CD4-positive, alpha-beta T cell treated with Interleukin-17A for 1 hour (primary cell): ENCODE results near the gene GJC2.

Source experiments
- DNase-seq: peaks from one replicate; pipeline ENCODE4 v3.0.0-alpha.2; 2020

GJC2 gene

GRCh38 chr1:228114827-228115226 lies 34.9 kb upstream of the GJC2 start:
- DNase-seq, result no peak

DNA sequence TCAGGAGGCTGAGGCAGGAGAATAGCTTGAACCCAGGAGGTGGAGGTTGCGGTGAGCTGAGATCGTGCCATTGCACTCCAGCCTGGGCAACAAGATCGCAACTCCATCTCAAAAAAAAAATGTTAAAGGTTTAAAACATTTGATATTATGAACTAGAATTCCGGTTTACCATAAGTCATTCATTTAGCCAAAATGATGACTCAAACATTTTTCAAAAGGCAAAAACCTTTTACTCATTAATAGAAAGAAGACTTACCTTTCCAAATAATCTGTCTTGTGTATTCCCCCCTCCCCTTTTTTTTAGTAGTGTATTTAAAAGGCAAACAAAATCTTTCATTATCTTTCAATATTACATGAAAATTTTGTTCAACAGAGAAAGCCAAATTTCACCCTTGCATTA lies 32.4 kb upstream of the GJC2 start:
- no peak for DNase-seq

DNA sequence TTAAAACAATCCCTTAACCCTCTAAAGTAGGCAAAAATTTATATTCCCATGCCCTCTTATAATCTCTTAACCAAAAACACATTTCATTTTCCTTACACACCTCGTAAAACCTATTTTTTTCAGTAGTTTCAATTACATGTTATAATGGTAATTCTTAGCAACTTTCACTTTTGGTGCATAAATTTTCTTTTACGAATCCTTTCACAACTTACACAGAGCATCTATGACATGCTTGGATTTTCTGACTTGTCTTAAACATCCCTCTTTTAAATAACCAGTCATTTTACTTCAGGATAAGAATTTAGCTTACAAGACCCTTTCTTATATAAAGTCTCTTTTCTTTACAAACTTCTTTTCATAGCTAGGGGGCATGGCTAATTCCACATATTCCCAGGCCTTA lies 31.7 kb upstream of the GJC2 start:
- DNase-seq, result no peak

DNA sequence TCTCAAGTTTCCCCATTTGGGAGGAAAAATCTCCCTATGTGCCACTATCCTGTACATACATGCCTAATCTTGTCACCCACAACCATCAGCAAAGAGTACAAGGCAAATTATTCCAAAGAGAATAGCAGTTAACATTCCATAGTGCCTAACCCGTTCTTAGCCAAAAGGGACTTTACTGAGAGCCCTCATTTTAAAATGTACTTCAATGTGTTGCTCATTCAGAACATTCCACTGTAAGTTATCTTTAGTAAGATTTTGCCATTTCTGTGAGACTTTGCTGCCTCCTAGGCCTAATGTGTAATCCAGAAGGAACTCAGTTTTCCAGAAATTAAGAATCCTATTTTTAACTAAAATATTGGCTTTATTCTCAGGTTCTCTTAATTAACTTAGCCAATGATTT lies 29.4 kb upstream of the GJC2 start:
- DNase-seq, result no peak

DNA sequence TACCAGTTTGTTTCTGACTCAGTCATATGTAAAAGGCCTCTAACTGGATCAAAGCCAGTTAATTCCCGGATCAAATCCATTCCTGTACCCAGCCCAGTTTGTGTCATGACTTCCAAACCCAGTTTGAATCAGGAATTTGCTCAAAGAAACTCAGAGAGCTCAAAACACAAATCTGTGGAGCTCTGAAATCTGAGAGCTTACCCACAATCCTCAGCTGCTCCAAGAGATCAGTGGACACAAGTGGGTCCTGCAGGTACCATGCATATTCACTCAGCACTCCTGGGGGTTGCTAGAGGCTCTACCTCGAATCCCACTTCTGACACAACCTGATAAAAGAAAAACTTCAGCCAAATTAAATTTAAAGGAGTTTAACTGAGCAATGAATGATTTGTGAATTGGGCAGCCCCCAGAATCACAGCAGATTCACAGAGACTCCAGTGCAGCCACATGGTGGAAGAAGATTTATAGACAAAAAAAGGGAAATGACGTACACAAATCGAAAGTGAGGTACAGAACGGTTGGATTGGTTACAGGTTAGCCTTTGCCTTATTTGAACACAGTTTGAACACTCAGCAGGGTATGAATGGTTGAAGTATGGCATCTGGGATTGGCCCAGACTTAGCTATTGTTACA lies 28.8 kb upstream of the GJC2 start:
- DNase-seq, result no peak

DNA sequence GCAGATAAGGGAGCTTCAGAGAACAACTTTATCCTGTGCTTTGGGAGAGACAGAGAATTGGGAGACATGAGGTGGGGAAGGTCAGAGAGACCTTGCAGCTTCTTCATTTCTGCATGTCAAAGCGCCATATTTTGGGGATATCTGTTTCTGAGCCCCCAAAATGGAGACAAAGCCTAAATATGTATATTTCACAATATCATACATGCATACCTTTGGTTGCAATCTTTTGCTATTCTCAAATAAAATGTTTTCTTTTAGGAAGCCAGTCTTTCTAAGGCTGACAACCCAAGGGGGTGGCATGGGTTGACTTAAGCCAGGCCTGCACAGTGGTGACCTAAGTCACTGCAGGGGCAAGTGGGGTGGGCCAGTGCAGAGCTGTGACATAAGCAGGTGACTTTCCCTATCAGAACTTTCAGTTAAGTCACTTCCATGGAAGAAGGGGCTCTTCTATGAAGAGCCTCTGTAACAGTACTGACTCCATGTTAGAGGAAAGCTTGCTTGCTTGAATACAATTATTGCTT lies 26.7 kb upstream of the GJC2 start:
- no peak for DNase-seq

GRCh38 chr1:228123505-228123904 lies 26.2 kb upstream of the GJC2 start:
- DNase-seq, result no peak

DNA sequence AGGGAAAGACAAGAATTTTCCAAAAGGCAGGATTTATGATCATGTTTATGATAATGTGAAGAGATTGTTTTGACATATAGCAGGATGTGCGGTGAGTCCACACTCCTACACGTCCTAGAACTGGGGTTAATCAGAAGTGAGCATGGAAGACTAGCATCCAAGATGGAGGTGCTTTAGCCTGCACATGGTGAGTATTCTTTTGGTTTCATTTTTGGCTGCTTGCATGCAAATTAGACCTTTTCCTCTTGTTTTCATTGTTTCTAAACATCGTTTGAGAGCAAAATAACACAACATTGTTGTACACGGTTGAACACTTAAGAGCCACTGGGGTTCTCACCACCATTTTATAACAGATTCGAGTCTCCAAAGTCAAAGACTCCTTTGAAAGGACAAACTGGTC lies 24.5 kb upstream of the GJC2 start:
- DNase-seq, result no peak

- no peak for DNase-seq
Observed at GRCh38 chr1:228131766-228132165, 18.0 kb upstream of the GJC2 start.

- DNase-seq, result no peak
Observed at GRCh38 chr1:228134591-228134990, 15.1 kb upstream of the GJC2 start.

- peak; percentile 43 for DNase-seq
Observed at GRCh38 chr1:228136901-228137300, 12.8 kb upstream of the GJC2 start.

DNA sequence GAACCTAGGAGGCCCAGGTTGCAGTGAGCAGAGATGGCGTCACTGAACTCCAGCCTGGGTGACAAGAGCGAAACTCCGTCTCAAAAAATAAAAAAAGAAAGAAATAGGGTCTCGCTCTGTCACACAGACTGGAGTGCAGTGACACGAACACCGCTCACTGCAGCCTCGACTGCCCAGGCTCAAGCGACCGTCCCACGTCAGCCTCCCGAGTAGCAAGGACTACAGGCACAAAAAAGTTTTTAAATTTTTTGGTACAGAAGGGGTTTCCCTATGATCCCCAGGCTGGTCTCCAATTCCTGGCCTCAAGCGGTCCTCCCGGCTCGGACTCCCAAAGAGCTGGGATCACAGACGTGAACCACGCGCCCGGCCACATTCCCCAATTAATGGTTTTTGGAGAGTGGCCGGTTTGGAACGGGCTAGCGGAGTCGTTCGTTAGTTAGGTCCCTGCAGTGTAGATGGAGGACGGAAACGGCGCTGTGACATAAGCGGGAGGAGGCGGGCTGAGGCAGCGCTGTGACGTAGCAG lies 10.3 kb upstream of the GJC2 start:
- DNase-seq, result no peak

DNA sequence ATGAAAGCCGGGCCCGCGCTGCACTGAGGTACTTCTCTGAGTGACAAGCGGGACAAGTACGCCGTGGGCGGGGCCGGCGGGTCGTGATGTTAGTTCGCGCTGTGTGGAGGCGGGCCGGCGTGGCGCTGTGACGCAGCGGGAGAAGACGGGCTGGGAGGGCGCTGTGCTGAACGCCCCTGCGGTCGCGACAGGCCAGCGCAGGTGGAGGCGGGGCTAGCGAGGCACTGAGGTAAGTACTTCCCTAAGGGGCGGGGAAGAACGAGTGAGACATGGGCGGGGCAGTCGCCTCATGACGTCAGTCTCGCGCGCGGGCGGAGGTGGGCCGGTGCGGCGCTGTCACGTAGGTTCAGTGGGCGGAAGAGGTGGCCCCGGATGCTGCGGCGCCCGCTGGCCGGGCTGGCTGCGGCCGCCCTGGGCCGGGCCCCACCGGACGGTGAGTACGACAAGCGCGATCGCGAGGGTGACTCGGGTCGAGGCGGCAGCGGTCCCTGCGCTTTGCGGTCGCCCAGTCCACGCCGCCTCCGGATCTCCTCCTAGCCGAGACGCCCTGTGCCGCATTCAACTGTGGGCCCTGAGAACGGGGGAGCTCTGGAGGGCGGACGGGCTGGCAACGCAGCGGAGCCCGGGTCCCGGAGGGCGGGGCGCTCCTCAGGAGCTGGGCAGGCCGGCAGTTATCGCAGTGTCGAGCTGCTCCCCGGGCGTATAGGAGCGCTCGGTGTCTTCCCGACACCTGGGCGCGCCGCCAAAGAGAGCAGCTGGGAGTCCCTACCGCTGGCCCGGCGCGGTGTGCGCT lies 9.6 kb upstream of the GJC2 start, which contains the start of gene GUK1:
TSS of gene GUK1 (plus strand) at position 349 of the 793 bp plus-strand sequence. CDS start at position 373, 24 bp downstream.
- DNase-seq, result peak; percentile 100

GRCh38 chr1:228140724-228141225 lies 9.0 kb upstream of the GJC2 start:
- no peak for DNase-seq

- DNase-seq, result peak; percentile 53
Observed at GRCh38 chr1:228141226-228142044, 8.3 kb upstream of the GJC2 start.

DNA sequence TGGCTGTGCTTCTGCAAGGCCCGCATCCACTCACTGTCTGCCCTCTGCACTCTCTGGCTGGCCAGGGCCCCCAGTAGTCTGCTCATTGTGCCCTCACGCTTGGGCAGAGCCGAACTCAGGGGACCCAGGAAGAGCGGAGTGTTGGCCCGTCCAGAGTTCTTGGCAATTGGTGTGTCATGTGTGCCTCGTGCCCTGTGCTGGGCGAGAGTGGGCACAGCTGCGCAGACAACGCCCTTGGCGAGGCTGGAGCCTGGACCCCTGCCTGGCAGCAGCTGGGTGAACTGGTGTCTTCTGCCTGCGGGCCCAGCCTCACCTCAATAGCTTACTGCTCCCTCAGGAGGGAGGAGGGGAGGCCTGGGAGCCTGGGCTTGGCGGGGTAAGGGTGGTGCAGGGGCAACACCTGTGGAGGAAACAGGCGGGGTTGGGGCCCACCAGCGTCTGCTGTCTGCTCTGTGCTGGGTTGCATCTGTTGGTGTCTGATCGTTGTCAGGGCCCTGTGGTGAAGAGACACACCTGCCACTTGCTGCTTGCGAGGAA lies 7.5 kb upstream of the GJC2 start:
- DNase-seq, result peak; percentile 27

- no peak for DNase-seq
Observed at GRCh38 chr1:228142701-228143136, 7.0 kb upstream of the GJC2 start.

- DNase-seq, result no peak
Observed at GRCh38 chr1:228143480-228144192, 6.1 kb upstream of the GJC2 start.

DNA sequence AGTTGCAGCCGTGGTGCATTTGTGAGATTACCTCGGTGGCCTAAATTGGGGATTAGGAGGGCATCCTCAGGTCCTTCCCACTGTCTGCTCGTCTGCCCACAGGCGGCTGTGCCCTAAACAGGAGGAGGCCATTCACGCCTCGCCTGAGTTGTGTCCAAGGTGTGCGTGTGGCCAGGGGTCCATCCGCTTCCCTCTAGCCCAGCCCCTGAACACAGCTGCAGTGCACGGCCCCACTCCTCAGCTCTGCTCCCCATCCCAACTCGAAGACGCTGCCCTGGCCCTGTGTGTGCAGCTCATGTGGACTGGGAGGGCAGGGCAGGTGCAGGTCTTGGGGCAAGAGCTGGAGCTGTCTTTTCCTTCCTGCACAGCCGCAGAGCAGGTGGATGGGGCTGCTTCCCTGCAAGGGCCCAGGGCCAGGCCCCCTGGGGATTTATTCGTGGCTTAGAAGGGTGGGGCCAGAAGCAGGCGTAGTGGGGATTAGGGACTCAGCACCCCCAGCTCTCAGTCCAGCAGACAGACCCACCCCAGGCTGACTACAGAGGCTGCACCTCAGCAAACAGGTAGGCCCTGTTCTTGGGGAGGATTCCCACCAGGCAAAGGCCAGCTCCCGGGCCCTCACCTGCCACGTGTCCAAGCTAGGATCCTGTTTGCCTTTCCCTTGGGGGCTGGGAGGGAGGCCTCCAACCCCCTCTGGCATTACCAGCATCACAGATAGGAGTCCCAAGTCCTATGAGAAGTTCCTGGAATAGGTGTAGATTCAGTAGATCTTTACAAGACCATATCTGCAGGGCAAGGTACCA lies 5.3 kb upstream of the GJC2 start:
- no peak for DNase-seq

- no peak for DNase-seq
Observed at GRCh38 chr1:228144993-228145343, 4.8 kb upstream of the GJC2 start.
